T follicular helper cell (primary cell): ENCODE measurements around the gene OLAH.
A peak's percentile ranks its signal among the peaks of the same experiment; 100 is the strongest.

Experiments used
- DNase-seq: peaks from one replicate; pipeline ENCODE4 v3.0.0-alpha.2; 2020; ENCODE audit warnings: low read depth

Gene OLAH

GRCh38 chr10:15069230-15069629, 25.5 kb downstream of the OLAH start:
- DNase-seq = no peak

GRCh38 chr10:15072358-15072757, 28.6 kb downstream of the OLAH start:
- no peak for DNase-seq

GRCh38 chr10:15075421-15075820, 31.7 kb downstream of the OLAH start:
- DNase-seq = no peak

- no peak for DNase-seq
Measured at GRCh38 chr10:15083674-15084501, 40.1 kb downstream of the OLAH start.

GRCh38 chr10:15084502-15084922, 40.8 kb downstream of the OLAH start:
- DNase-seq = no peak

GRCh38 chr10:15088428-15089261, 44.9 kb downstream of the OLAH start, which contains the start of gene ACBD7:
TSS of gene ACBD7 (minus strand) at chr10:15088776. CDS start at chr10:15088728, 48 bp downstream.
- DNase-seq = peak; percentile 66

GRCh38 chr10:15091418-15091817, 47.7 kb downstream of the OLAH start:
- DNase-seq = no peak

GRCh38 chr10:15092855-15093408, 49.2 kb downstream of the OLAH start:
- no peak for DNase-seq

GRCh38 chr10:15096661-15097010, 52.9 kb downstream of the OLAH start:
- DNase-seq = no peak

GRCh38 chr10:15097011-15097812, 53.5 kb downstream of the OLAH start, which contains the start of gene RPP38:
TSS of gene RPP38 (plus strand) at chr10:15097355. CDS start at chr10:15103315, 5,960 bp downstream.
- DNase-seq = peak; percentile 88

GRCh38 chr10:15099886-15100285, 56.1 kb downstream of the OLAH start:
- no peak for DNase-seq

- DNase-seq = no peak
Measured at GRCh38 chr10:15103513-15103912, 59.8 kb downstream of the OLAH start.

- peak; percentile 55 for DNase-seq
Measured at GRCh38 chr10:15106352-15107013, 62.7 kb downstream of the OLAH start.

- no peak for DNase-seq
Measured at GRCh38 chr10:15112657-15113056, 68.9 kb downstream of the OLAH start.

- DNase-seq = no peak
Measured at GRCh38 chr10:15113766-15114165, 70.0 kb downstream of the OLAH start.

GRCh38 chr10:15116225-15116624, 72.5 kb downstream of the OLAH start:
- no peak for DNase-seq

GRCh38 chr10:15118615-15119014, 74.9 kb downstream of the OLAH start:
- no peak for DNase-seq

- DNase-seq = no peak
Measured at GRCh38 chr10:15120523-15120922, 76.8 kb downstream of the OLAH start.

GRCh38 chr10:15121707-15122106, 78.0 kb downstream of the OLAH start:
- no peak for DNase-seq

- DNase-seq = no peak
Measured at GRCh38 chr10:15122477-15123030, 78.8 kb downstream of the OLAH start.
